Measurements from ENCODE around the gene OIT3. TPM values are rescaled to one million over a fixed set of nuclear protein-coding genes. Genes with fewer than 3 reads are reported as not detected.

OIT3 gene
- total RNA-seq, 1 experiment from 2014 or later: 0.08 TPM

- Histone ChIP-seq H3K4me1 (peaks cover 7% of the 10 kb centered on the region), H3K27me3 (no peaks in the 10 kb centered on the region), H3K27ac (no peak overlapping the region), H3K9me3 (replicated peaks) (no peaks in the 10 kb centered on the region), H3K36me3 (no peaks in the 10 kb centered on the region), H3K4me3 (no peak overlapping the region)
- DNase-seq: no peak
Measured at GRCh38 chr10:72952642-72953158, 59.2 kb downstream of the OIT3 start.

- H3K27me3 ChIP-seq: no peaks in the 10 kb centered on the region
- DNase-seq: peak in 1 of 2 experiments; percentile 11
- H3K4me3 ChIP-seq: no peak overlapping the region
- H3K4me1 ChIP-seq: peaks cover 7% of the 10 kb centered on the region
- H3K27ac ChIP-seq: no peak overlapping the region
- H3K36me3 ChIP-seq: no peaks in the 10 kb centered on the region
- no peaks in the 10 kb centered on the region for H3K9me3 ChIP-seq (replicated peaks)
Measured at GRCh38 chr10:72953687-72954086, 60.1 kb downstream of the OIT3 start.

- Histone ChIP-seq H3K27me3 (no peaks in the 10 kb centered on the region), H3K4me3 (no peak overlapping the region), H3K9me3 (replicated peaks) (no peaks in the 10 kb centered on the region), H3K36me3 (no peaks in the 10 kb centered on the region), H3K27ac (no peak overlapping the region), H3K4me1 (peaks cover 7% of the 10 kb centered on the region)
- DNase-seq: no peak
Measured at GRCh38 chr10:72954230-72954595, 60.7 kb downstream of the OIT3 start.

GRCh38 chr10:72954596-72955554 lies 61.3 kb downstream of the OIT3 start, which contains the start of gene PLA2G12B:
PLA2G12B (minus strand) TSS chr10:72954806; CDS start chr10:72954685, 121 bp downstream.
- H3K4me3 ChIP-seq: no peak within 1 kb of the TSS
- no peaks in the 10 kb centered on the region for H3K9me3 ChIP-seq (replicated peaks)
- peak in 1 of 2 experiments; percentile 38 for DNase-seq
- no peaks in the 10 kb centered on the region for H3K36me3 ChIP-seq
- H3K27ac ChIP-seq: no peak within 1 kb of the TSS
- no peaks in the 10 kb centered on the region for H3K27me3 ChIP-seq
- H3K4me1 ChIP-seq: peaks cover 7% of the 10 kb centered on the region

GRCh38 chr10:72956001-72956400 lies 62.5 kb downstream of the OIT3 start:
- no peaks in the 10 kb centered on the region for H3K27me3 ChIP-seq
- no peak overlapping the region for H3K27ac ChIP-seq
- H3K4me3 ChIP-seq: no peak overlapping the region
- H3K4me1 ChIP-seq: peaks cover 7% of the 10 kb centered on the region
- H3K9me3 ChIP-seq (replicated peaks): no peaks in the 10 kb centered on the region
- H3K36me3 ChIP-seq: no peaks in the 10 kb centered on the region
- DNase-seq: no peak

- Histone ChIP-seq H3K27me3 (no peaks in the 10 kb centered on the region), H3K27ac (no peak overlapping the region), H3K4me1 (no peaks in the 10 kb centered on the region), H3K36me3 (no peaks in the 10 kb centered on the region), H3K4me3 (no peak overlapping the region), H3K9me3 (replicated peaks) (peaks cover 4% of the 10 kb centered on the region; the same call in 1 of the 2 replicates)
- no peak for DNase-seq
Measured at GRCh38 chr10:72976886-72977285, 83.3 kb downstream of the OIT3 start.

GRCh38 chr10:72979709-72980108 lies 86.2 kb downstream of the OIT3 start:
- DNase-seq: no peak
- Histone ChIP-seq H3K4me1 (no peaks in the 10 kb centered on the region), H3K9me3 (replicated peaks) (peaks cover 4% of the 10 kb centered on the region; the same call in 1 of the 2 replicates), H3K4me3 (no peak overlapping the region), H3K27me3 (no peaks in the 10 kb centered on the region), H3K36me3 (no peaks in the 10 kb centered on the region), H3K27ac (no peak overlapping the region)

GRCh38 chr10:72980348-72980747 lies 86.8 kb downstream of the OIT3 start:
- H3K4me3 ChIP-seq: no peak overlapping the region
- H3K9me3 ChIP-seq (replicated peaks): peaks cover 4% of the 10 kb centered on the region; the same call in 1 of the 2 replicates
- no peak for DNase-seq

GRCh38 chr10:72981028-72981881 lies 87.7 kb downstream of the OIT3 start:
- Histone ChIP-seq H3K9me3 (replicated peaks) (peaks cover 4% of the 10 kb centered on the region; the same call in 1 of the 2 replicates), H3K27ac (no peak overlapping the region), H3K4me1 (no peaks in the 10 kb centered on the region), H3K4me3 (no peak overlapping the region), H3K36me3 (no peaks in the 10 kb centered on the region), H3K27me3 (no peaks in the 10 kb centered on the region)
- peak; percentile 15 to 30 for DNase-seq

More at GRCh38 chr10:72980348-72980747, 86.8 kb downstream of the OIT3 start:
- Histone ChIP-seq H3K4me1 (no peaks in the 10 kb centered on the region), H3K36me3 (no peaks in the 10 kb centered on the region), H3K27ac (no peak overlapping the region), H3K27me3 (no peaks in the 10 kb centered on the region)

GRCh38 chr10:72981882-72982529 lies 88.5 kb downstream of the OIT3 start:
- Histone ChIP-seq H3K4me3 (no peak overlapping the region), H3K9me3 (replicated peaks) (peaks cover 4% of the 10 kb centered on the region; the same call in 1 of the 2 replicates), H3K36me3 (no peaks in the 10 kb centered on the region), H3K27me3 (no peaks in the 10 kb centered on the region), H3K4me1 (no peaks in the 10 kb centered on the region), H3K27ac (no peak overlapping the region)
- DNase-seq: peak; percentile 20 to 41

Other genes starting within 250 kb of the OIT3 start
- gene MCU, start 201.6 kb upstream of the OIT3 start, total RNA-seq (2014; rRNA removed; shearing (Covaris generic)): 51.2 and 53.7 TPM in 2 replicates
- not detected in 2 replicates for gene PLA2G12B, start 61.1 kb downstream of the OIT3 start, total RNA-seq (2014; rRNA removed; shearing (Covaris generic))
- gene P4HA1, start 203.1 kb downstream of the OIT3 start, total RNA-seq (2014; rRNA removed; shearing (Covaris generic)): 78.0 and 82.4 TPM in 2 replicates
- 0.49 and 0.84 TPM in 2 replicates for gene NUDT13, start 216.7 kb downstream of the OIT3 start, total RNA-seq (2014; rRNA removed; shearing (Covaris generic))